GM19438 (cell line): Measurements from ENCODE around the gene FRK.
"Not testable (repeated sequence)": the region's sequence is repeated elsewhere in the genome, so short reads cannot be mapped to it uniquely, and the experiment has no call there.

Experiments
- ATAC-seq: cut with Tn5 transposase; IDR thresholded peaks from one replicate; pipeline ENCODE4 v1.9.1; 2021; ENCODE audit warnings: low read depth; ENCODE audit not compliant: unreplicated experiment

The FRK gene

DNA sequence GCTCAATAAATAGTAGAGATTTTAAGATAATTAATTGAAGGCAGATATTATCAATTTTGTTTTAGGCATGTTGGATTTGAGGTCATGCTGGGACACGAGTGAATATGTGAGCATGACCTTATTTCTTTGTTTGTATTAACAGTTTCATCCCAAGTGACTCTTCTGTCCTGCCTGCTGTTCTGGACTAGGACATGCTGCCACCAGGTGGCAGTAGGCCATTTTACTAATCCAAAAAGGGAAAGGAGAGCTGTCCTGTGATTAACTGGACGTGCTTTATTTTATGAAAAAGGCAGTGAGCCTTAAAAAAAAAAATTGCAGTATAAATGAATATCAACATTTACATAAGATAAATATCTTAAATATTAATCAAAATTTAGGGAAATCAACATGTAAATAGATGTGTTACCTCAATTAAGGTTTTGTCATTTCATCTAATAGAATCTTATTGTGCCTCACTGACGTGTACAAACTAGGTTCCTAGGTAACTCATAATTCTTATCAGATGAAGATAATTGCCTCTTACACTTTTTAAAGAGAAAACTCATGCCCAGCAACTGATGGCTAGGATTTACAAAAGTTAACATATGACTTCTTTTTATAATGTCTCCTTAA, 49.8 kb downstream of the FRK start:
- peak; percentile 33 for ATAC-seq

DNA sequence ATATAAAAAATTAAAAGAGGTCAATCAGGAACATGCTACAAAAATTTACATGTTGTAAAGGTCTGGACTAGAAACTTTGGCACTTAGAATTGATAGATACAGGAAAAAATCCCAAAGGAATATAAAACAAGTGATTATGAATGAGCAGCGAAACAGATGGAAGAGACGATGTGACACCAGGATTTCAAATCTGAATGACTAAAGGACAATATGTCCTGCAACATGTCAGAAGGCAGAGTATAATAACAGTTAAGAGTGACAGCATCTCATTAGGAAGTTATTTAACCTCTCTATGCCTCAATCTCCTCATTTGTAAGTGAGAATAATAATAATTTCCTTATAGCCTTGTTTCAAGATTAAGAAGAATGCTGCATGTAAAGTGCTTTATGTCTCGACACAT, 50.3 kb downstream of the FRK start:
- ATAC-seq, result no peak

DNA sequence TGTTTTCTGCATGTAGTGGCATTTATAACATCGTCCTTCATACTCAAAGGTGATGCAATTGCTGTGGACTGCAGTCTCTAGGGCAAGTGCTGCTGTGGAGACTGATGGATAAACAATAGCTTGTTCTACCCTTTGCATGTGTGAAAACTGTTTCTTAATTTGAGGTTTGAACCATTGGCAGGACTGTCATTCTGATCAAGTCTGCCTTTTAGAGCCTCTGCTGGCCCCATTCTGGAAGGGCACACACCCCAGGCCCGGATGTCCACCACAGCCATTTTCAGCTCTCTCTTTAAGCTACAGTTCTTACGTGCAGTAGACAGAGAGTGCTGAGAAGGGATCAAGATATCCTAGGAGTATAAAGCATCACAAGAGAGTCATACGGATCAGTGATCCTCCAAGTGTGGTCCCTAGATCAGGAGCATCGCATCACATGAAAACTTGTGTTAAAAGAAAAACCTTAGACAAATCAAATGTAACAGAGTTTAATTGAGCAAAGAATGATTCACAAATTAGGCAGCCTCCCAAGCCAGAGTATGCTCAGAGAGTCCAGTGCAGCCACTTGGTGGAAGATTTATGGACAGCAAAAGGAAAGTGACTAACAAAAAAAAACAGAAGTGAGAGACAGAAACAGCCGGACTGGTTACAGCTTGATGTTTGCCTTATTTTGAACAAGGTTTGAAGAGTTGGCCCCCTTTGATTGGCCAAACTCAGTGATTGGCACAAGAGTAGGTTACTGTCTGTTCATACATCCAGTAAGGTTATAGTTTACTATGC, 52.0 kb downstream of the FRK start:
- ATAC-seq, result peak; percentile 66

DNA sequence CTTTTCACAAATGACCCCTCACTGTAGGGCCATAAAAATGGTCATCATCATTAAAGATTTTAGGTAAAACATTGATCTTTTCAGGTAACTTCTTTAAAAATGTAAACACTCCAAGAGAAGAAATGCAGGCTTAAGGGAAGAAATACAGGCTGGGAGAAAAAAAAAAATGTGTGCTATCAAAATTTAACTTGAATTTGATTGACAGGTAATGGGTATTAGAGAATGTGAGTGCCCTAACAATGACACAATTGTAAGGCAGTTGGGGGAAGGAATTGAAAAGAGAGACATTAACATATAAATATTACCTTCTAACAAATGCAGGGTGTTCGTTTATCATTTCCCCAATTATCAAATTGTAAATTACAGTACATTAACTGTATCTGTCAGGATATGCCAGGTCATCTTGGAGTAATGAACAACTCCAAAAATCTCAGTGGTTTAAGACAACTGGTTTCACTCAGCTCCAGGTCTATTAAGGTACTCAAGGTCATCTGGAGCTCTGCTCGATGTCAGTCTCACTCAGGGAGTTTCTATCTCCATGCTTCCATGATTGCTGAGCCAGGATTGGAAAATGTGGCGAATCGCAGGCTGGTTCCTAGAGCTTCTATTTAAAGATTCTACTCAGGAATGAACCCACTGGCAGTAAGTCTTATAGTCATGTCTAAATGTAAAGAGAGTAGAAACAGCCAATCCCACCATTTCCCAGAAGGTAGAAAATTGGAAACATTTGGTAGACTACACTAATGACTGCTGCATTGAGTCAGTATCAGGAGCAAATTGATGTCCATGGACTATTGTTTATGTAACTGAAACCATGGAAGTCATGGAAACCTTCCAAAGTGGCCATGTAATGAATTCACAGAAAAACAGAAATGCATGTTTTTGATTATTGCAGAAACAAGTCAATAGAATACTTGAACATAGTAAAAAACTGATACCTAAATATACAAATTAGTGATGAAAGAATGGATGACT, 55.6 kb downstream of the FRK start:
- no peak for ATAC-seq

DNA sequence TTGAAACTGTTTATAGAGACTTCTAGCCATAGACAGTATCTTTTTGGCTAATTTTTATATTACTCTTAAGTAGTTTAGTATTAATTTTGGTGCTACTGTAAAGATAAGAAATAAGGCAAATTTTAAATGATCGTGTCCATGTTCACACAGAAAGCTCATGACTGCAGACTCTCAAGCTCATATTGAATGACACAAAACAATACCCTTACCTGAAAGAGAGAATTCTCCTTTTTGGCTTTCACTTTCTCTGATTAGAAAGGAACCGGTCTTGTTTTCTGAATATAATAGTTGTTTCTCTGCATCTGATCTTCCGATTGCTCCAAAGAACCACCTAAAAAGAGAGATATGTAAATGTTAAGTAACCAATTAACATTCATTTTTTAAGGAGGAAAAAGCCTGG, 57.0 kb downstream of the FRK start:
- ATAC-seq, result peak; percentile 84

DNA sequence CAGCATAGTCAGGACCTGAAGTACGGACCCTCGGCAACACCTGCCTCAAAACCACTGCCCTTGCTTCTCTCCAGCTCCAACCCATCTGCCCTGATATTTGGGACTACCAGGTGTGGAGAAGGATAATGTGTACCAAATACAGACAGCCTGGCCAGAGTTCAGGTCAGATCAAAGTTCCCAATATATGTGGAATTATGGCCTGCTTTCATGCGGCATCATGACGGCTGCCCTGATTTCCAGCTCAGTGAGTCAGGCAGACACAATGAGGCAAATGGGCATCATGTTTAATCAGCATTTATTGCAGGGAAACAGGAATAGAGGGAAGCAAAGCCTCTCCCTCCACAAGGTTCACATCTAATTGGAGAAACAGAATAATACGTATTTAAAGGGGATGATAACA, 57.9 kb downstream of the FRK start:
- no peak for ATAC-seq

DNA sequence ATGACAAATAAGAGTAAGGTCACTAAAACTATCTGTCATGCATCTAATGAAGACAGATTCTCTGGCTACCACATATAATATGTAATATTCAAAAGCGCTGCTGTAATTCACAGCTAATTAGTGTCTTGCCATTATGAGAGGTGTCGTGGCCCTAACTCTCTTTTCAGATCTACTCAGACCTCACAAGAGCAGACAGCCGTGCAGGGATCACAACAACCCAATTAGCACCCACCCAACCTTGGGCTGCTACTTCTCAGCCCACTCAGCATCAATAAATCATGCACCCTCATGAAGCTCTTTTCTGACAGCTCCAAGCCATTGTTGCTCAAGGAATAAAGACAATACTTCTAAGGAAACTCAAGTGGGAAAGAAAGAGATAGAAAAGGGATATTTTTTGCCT, 61.5 kb downstream of the FRK start:
- no peak for ATAC-seq

DNA sequence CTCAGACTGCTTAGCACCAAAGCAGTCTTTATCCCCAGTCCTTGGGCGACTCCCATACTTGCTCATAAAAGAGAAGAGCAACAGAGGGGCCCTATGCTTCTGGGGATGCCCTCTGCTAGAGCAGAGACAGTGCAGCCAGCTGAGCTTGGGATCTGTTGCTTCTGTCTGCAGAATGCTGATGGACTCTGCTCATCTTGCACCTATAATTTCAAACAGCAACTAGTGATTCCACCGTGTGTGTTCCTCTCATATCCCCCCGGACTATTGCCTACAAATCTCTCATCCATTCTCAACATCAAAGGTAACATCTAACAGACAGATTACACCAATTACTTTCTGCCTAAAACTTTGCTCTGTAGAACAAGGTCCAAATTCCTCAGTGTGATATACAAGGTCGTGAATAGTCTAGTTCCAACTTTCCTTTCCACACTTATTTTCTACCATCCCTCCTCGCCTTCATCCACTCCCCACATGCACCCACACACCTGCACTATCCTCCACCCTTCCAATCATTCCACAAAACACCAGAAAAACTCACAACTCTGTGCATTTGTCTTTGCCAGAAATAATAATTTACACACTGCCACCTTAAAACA, 62.6 kb downstream of the FRK start:
- no peak for ATAC-seq

DNA sequence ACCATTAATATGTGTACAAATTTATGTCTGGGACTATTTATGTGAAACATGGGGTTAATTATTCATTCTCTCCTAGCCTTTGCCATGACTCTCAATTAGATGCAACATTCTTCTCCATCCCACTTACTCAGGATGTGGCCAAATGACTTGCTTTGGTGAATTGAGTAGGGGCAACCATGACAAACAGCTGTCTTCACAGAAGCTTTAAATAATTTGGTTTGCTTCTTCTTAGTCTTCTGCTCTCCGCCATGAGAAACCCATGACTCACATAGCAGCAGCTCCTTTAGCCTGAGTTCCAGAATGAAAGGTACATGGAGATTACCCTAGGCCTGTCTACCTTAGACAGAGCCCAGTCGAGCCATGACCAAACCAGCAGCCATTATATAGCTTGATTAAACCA, 74.7 kb downstream of the FRK start:
- no peak for ATAC-seq

DNA sequence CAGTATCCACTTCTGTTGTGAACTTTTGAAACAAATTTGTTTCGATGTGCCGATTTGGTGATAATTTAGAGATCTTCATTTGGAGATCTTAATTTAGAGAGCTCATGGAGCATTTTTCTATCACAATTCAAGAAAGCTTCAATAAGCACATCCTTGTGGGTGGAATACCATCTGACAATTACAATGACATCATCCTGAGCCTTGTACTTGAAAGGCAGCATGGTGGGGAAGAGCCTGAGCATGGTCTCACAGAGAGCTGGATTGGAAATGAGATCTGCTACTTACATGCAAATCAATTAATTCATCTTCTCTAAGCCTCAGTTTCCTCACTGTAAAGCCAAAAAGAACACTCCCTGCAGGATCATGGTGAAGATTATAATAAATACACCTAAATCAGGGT, 75.9 kb downstream of the FRK start:
- no peak for ATAC-seq

DNA sequence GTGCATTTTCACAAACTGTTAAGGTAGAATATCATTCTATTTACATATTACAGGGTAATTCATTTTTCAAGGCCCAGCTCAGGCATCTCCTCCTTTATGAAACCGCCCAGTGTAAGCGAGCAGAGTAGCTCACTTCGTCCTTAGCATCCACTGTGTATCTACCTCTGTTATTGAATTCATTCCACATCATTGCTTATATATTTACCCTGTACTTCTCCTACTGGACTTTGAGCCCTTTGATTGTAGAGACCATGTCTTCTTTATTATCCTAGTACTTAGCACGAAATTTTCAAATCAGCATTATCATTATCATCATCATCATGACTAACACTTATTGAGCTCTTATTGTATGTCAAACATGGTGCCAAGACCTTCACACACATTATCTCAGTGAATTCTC, 76.7 kb downstream of the FRK start:
- no peak for ATAC-seq

DNA sequence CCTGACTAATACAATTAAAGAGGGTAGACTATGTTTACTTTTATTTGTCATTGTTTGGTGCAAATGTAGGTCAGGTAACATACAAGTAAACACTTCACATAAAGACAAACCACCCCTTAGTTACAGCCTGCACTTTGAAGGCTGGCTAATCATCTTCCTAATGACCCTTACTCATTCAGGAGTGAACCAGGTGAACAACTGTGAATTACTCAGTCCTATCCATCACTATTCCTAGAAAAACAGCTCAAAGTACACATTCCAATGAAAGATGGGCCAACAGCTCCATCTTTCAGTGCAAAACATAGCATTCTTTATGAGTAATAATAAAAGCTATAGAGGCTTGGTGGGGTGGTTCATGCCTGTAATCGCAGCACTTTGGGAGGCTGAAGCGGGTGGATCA, 78.2 kb downstream of the FRK start:
- ATAC-seq, result no peak

DNA sequence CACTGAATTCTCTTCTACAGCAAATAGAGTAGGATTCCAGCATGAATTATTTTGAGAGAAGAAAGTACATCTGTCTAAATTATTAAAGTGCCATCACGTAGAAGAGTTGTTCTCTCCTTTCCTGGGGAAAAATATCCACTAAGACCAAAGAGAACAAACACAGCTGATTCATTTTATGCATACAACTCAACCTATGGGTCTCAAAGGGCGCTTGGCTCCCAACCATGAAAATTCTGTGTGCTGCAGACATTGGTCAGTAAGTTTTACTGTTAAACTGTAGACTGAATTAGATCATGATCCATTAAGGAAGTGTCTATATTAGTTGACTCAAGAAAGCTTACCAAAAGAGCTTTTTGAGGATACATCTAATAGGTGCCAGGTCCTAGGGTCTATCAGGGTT, 83.5 kb downstream of the FRK start:
- no peak for ATAC-seq

DNA sequence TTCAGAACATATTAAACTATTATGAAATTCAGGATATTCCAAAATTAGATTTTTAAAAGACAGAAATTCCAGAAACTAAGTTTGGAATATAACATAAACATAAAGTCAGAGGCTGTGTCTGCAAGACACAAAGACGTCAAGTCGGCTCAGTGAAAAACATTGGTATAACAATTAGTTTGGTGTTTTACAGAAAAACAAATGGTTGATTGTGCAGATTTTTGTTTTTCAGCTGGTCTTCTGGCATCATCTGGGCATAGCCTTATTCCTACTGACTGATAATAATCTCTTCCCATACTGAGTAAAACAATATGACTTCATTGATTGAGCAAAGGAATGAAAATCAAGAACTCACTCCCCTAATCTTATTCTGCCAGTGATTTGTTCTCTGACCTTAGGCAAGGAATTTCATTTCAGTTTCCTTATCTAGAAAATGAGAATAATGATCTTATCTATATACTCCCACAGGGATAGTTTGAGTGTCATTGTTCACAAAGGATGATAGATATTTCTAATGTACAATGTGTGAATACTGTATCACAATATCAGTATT, 84.3 kb downstream of the FRK start:
- no peak for ATAC-seq

DNA sequence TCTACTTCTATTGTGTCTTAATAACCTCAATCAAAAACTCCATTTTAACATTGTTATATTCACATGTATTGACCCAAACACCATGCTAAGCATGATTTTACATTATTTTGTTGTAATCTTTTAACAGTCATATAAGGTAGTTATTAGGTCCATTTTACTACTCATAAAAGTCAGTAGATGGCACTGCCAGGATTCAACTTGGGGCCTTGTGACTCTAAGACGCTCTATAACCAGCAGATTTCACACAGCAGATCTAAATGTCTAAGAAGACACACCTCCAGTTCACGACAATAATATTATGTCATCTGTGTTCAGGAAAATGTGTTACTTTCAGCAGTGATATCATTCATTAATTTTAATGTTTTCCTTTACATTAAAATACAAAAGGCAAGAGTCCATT, 88.0 kb downstream of the FRK start:
- no peak for ATAC-seq

DNA sequence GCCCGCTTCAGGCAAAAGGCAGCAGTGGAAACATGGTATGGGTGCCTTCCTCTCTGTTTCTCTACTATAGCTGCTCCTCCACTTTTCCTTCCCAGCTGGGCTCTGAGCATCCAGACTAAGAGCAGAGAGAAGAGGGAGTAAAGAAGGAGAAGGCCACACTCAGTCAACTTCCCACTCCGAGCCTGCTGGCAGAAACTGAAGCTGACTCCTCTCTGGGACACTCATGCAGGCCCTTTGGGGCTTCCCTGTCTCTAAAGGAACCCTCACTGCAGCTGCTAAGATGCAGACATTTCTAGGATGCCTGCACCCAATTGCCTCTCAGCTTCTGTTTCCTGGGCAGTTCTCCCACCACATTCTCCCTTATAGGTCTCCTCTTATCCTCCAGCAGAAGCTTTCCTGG, 88.9 kb downstream of the FRK start:
- no peak for ATAC-seq

DNA sequence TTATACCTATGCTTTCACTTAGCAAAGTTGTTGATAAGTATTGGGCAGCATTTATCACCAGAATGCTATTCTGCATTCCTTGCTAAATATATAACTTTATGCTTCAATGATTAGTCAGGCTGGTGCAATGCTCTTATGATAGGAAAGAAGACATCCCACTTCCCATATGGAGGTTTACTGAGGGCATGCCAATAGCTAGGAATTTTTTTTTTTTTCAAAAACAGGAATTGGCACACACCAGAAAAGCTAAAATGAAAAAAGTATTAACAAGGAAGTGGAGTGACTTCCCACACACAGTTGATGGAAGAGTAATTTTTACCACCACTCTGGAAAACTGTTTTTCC, 90.8 kb downstream of the FRK start:
- no peak for ATAC-seq

DNA sequence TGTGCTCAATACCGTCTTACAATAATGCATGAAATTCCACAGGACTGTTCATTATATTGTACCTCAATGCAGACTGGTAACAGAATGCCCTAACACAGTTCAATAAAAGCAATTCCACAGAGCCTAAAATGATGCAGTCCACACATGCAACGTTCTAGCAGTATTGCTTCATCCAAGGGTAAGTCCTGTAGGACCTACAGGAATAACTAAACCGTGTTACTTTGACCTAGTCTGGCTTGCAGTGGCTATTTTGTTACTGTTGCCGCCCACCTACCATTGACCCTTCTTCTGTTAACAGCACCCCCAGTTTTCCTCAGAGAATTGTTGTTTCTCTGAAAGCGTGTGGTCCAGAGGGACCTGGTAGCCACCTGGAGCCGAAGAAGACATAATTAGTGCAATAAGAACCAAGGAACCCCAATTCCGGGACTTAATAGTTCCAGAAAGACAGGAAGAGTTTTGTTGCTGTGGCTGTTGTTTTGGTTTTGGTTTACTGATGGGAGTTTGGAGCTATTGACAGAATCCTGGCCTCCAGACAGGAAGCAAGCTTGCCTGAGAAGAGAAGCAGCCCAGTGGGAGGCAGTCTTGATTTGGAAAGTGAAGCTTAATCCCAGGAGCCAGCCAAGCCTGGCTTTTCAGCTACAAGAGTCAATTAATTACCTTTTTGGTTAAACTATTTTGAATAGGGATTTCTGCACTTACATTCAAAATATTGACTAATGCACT, 91.3 kb downstream of the FRK start:
- no peak for ATAC-seq

DNA sequence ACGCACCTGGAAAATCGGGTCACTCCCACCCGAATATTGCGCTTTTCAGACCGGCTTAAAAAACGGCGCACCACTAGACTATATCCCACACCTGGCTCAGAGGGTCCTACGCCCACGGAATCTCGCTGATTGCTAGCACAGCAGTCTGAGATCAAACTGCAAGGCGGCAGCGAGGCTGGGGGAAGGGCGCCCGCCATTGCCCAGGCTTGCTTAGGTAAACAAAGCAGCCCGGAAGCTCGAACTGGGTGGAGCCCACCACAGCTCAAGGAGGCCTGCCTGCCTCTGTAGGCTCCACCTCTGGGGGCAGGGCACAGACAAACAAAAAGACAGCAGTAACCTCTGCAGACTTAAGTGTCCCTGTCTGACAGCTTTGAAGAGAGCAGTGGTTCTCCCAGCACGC, 100.4 kb downstream of the FRK start:
- ATAC-seq, result not testable (repeated sequence)

DNA sequence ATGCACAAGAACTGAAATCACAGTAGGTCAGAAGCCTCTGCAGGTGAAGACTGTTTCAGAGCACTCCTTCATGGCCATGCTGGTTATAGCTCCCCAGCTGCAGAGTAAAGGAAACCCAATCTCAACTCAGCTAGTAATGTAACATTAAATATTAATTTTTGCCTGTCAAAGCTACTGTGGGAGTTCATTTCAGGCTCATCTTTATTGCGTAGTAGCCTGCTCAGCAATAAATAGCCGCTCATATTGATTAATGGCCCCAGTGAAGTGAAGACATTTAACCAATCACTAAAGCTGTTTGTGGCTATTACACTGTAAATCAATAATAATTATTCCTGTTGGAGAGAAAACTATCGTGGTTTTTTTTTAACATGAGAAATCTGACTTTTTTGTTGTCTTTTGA, 101.7 kb downstream of the FRK start:
- ATAC-seq, result no peak
